M059J (cell line): ENCODE measurements around the gene CYP26B1. TPM values are rescaled to one million over a fixed set of nuclear protein-coding genes. Genes with fewer than 3 reads are reported as not detected.
A peak's percentile ranks its signal among the peaks of the same experiment; 100 is the strongest.
"Not testable (repeated sequence)": the region's sequence is repeated elsewhere in the genome, so short reads cannot be mapped to it uniquely, and the experiment has no call there.

ENCODE experiments used
- DNase-seq: peaks from one replicate; pipeline ENCODE4 v3.0.0-alpha.2; 2012; ENCODE audit warnings: low read depth
- total RNA-seq: library from RNA; depleted of rRNA; stranded (reverse); fragments of >200 nt; shearing (Covaris generic); gene quantifications from 2 replicates; pipeline ENCODE4 v1.2.3, GENCODE V29; 2014

Gene CYP26B1
- total RNA-seq, 1 experiment from 2014 or later: 6.8 TPM

GRCh38 chr2:72109291-72109690, 38.4 kb downstream of the CYP26B1 start:
- DNase-seq: no peak

- DNase-seq: no peak
Measured at GRCh38 chr2:72108121-72108520, 39.5 kb downstream of the CYP26B1 start.

- DNase-seq: no peak
Measured at GRCh38 chr2:72106978-72107377, 40.7 kb downstream of the CYP26B1 start.

- DNase-seq: no peak
Measured at GRCh38 chr2:72104821-72105588, 42.7 kb downstream of the CYP26B1 start.

- no peak for DNase-seq
Measured at GRCh38 chr2:72103690-72104089, 44.0 kb downstream of the CYP26B1 start.

- DNase-seq: no peak
Measured at GRCh38 chr2:72103161-72103560, 44.5 kb downstream of the CYP26B1 start.

- DNase-seq: no peak
Measured at GRCh38 chr2:72098935-72099334, 48.7 kb downstream of the CYP26B1 start.

GRCh38 chr2:72097276-72097675, 50.4 kb downstream of the CYP26B1 start:
- no peak for DNase-seq

- DNase-seq: no peak
Measured at GRCh38 chr2:72096181-72096580, 51.5 kb downstream of the CYP26B1 start.

GRCh38 chr2:72095364-72095763, 52.3 kb downstream of the CYP26B1 start:
- no peak for DNase-seq

GRCh38 chr2:72094701-72095100, 53.0 kb downstream of the CYP26B1 start:
- DNase-seq: no peak

GRCh38 chr2:72092111-72092510, 55.6 kb downstream of the CYP26B1 start:
- no peak for DNase-seq

GRCh38 chr2:72090781-72091482, 56.7 kb downstream of the CYP26B1 start:
- no peak for DNase-seq

- DNase-seq: no peak
Measured at GRCh38 chr2:72090271-72090720, 57.4 kb downstream of the CYP26B1 start.

- DNase-seq: peak; percentile 45
Measured at GRCh38 chr2:72089537-72089936, 58.1 kb downstream of the CYP26B1 start.

GRCh38 chr2:72089028-72089427, 58.6 kb downstream of the CYP26B1 start:
- DNase-seq: no peak

- DNase-seq: not testable (repeated sequence)
Measured at GRCh38 chr2:72086871-72087633, 60.6 kb downstream of the CYP26B1 start.

- no peak for DNase-seq
Measured at GRCh38 chr2:72085513-72085912, 62.1 kb downstream of the CYP26B1 start.

- no peak for DNase-seq
Measured at GRCh38 chr2:72085036-72085435, 62.6 kb downstream of the CYP26B1 start.

- DNase-seq: peak; percentile 21
Measured at GRCh38 chr2:72084584-72084976, 63.1 kb downstream of the CYP26B1 start.

GRCh38 chr2:72083751-72084583, 63.7 kb downstream of the CYP26B1 start:
- DNase-seq: no peak

GRCh38 chr2:72082887-72083286, 64.8 kb downstream of the CYP26B1 start:
- DNase-seq: no peak
